ENCODE measurements around the gene ZFAND6.

GRCh38 chr15:80167936-80168335, 108.5 kb downstream of the ZFAND6 start:
- TF ChIP-seq CTCF (IDR thresholded peaks at IDR 0.05 in 8 of 11, conservative IDR thresholded peaks at IDR 0.05 in 3 of 11): no peak
- TF ChIP-seq POLR2AphosphoS5 (IDR thresholded peaks at IDR 0.05): no peak
- TF ChIP-seq POLR2A (IDR thresholded peaks at IDR 0.05): no peak
